Pancreas (tissue), 10 donors: Measurements from ENCODE around the gene TLR2. TPM values are rescaled to one million over a fixed set of nuclear protein-coding genes. Genes with fewer than 3 reads are reported as not detected.

ENCODE experiments used
- ATAC-seq, 4 donors: fragments of 200-7000 bp; cut with Tn5 transposase; one replicate each; pipeline versions ENCODE4 v1.8.0 to v1.9.1; 2020; ENCODE audit warnings: mild to moderate bottlenecking in 4 of 4, moderate library complexity in 4 of 4
- DNase-seq, 6 donors: peaks; one replicate each; pipeline ENCODE4 v3.0.0-alpha.2; 2020
- FAIRE-seq: peaks from 2 replicates; lab custom pipeline; 2012; peaks lifted over from hg19 to GRCh38; lab: Jason Lieb, UNC
- H3K27ac ChIP-seq, 4 donors: fragments of 200-600 bp; sonication (generic); 1 replicate in 3 of 4; 2 replicates in 1 of 4; pipeline versions ENCODE4 v1.5.0 to v1.8.0; 2020
- H3K27me3 ChIP-seq, 4 donors: fragments of 200-600 bp; one replicate each; pipeline ENCODE4 v1.8.0; 2021
- H3K36me3 ChIP-seq, 3 donors: fragments of 200-600 bp; sonication (generic) in 1 of 3; one replicate each; pipeline versions ENCODE4 v1.5.0 to v1.8.0; 2020 to 2021
- H3K4me1 ChIP-seq, 3 donors: fragments of 200-600 bp; one replicate each; pipeline ENCODE4 v1.8.0; 2021
- H3K4me3 ChIP-seq, 4 donors: fragments of 200-600 bp; sonication (generic) in 2 of 4; one replicate each; pipeline versions ENCODE4 v1.5.0 to v1.8.0; 2020 to 2021
- H3K9me3 ChIP-seq, 4 donors: fragments of 200-600 bp; one replicate each; pipeline ENCODE4 v1.8.0; 2021
- CTCF ChIP-seq, 4 donors: fragments of 200-600 bp; sonication (generic) in 3 of 4; IDR thresholded peaks; one replicate each; pipeline versions ENCODE4 v1.5.0 to v1.8.0; 2021; ENCODE audit warnings: antibody characterized with exemption in 4 of 4
- WGBS, 2 donors: extraction: QIAGEN DNeasy Blood & Tissue Kit; methylation state at CpG; one replicate each; pipeline ENCODE4 v1.1.7; 2013; 5-methylcytosine and 5-hydroxymethylcytosine counted together
- intact Hi-C, 3 donors: fragments of 100-400 bp; cut with DNase I; formaldehyde crosslinking; loops; one replicate each; pipeline versions ENCODE4 v1.11.1 to v1.14.2; 2022
- polyA plus RNA-seq, 2 donors: library from polyadenylated mRNA; stranded (reverse); fragments of 200-250 nt; gene quantifications; one replicate each; pipeline ENCODE4 v1.2.3, GENCODE V29; 2013
- total RNA-seq, 6 donors: library from RNA; stranded (reverse); fragmentation: NEBNext Ultra II Directional in 4 of 6; extraction: Animal tissue kit (Norgen Biotek cat#: 25700) in 4 of 6; gene quantifications; one replicate each; pipeline versions ENCODE4 v1.2.1 to v1.2.4, GENCODE V29; 2021 to 2023
- donor health status: healthy with polysubstance abuse.
- donor health status: DM: no; HTN: no; CAD: no; lungs with moderate emphysema.
- donor health status: DM: no; HTN: no; CAD: no.
- donor health status: control.
- donor health status: control.
- donor health status: Bipolar disorder and iron deficiency.
- donor health status: DM: yes; HTN: yes; CAD: no.
- donor health status: DM: no; HTN: no; CAD: no.
- donor health status: DM: no; HTN: no; CAD: no.
- donor health status: DM: yes; HTN: yes; CAD: no.

Gene TLR2
- total and polyA plus RNA-seq, 8 donors = 2.3 to 23.9 (median 3.5) TPM

- 58 to 66% methylated on average over 2 of the region's 2 CpGs for WGBS, 2 donors
- Histone ChIP-seq H3K27me3 (no peaks in the 10 kb centered on the region), H3K4me1 (no peaks in the 10 kb centered on the region), H3K9me3 (no peaks in the 10 kb centered on the region), H3K36me3 (no peaks in the 10 kb centered on the region), H3K4me3 (no peak overlapping the region), H3K27ac (no peak overlapping the region)
- intact Hi-C loops = no loop called here
- TF ChIP-seq CTCF (IDR thresholded peaks at IDR 0.05) = no peak
- FAIRE-seq = no peak
- DNase-seq = no peak
- ATAC-seq = no peak
These were observed 57.5 kb downstream of the TLR2 start for GRCh38 chr4:153741541-153741940.

DNA sequence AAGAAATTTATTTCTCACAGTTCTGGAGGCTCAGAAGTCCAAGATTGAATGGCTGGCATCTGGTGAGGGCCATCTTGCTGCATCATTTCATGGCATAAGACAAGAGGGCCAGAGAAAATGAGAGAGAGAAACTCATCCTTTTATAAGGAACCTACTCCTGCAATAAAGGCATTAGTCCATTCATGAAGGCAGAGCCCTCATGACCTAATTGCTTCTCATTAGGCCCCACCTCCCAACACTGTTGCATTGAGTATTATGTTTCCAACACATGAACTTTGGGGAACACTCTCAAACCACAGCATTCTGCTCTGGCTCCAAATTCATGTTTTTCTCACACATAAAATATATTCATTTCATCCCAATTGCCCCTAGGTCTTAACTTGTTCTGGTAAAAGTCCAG, 61.6 kb downstream of the TLR2 start:
- no peaks in the 10 kb centered on the region for H3K9me3 ChIP-seq
- no peaks in the 10 kb centered on the region for H3K36me3 ChIP-seq
- no peak overlapping the region for H3K4me3 ChIP-seq
- no peaks in the 10 kb centered on the region for H3K4me1 ChIP-seq
- H3K27me3 ChIP-seq = no peaks in the 10 kb centered on the region
- DNase-seq (no peak), ATAC-seq (no peak), FAIRE-seq (no peak)
- no peak overlapping the region for H3K27ac ChIP-seq
- TF ChIP-seq CTCF (IDR thresholded peaks at IDR 0.05) = no peak
- intact Hi-C loops = no loop called here

GRCh38 chr4:153747406-153747955, 63.4 kb downstream of the TLR2 start:
- intact Hi-C loops = no loop called here

DNA sequence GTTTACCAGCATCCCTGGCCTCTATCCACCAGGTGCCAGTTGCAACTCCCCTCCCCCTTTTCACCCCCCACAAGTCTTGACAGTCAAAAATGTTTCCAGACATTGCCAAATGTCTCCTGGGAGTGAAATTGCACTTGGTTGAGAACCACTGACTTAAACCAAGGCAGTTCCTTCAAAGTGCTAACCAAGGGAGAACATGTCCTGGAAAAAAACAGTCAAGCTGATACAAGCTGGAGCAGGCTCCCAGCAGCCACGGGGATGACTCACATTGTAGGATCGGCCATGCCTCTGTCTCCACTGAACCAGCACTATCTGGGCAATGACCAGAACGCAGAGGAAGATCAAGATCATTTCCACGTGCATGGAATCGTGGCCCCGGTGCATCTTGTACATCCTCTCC, 64.3 kb downstream of the TLR2 start:
- Histone ChIP-seq H3K27me3 (no peaks in the 10 kb centered on the region), H3K27ac (no peak overlapping the region), H3K36me3 (no peaks in the 10 kb centered on the region), H3K4me1 (no peaks in the 10 kb centered on the region), H3K9me3 (no peaks in the 10 kb centered on the region), H3K4me3 (no peak overlapping the region)
- DNase-seq (no peak), ATAC-seq (peak in 3 of 4 donors; percentile 53 to 82 (median 64)), FAIRE-seq (no peak)
- 63 to 72% methylated on average over 6 of the region's 6 CpGs for WGBS, 2 donors
- intact Hi-C loops = no loop called here
- TF ChIP-seq CTCF (IDR thresholded peaks at IDR 0.05) = no peak

More at GRCh38 chr4:153747406-153747955, 63.4 kb downstream of the TLR2 start:
- Histone ChIP-seq H3K9me3 (no peaks in the 10 kb centered on the region), H3K27ac (no peak overlapping the region), H3K36me3 (no peaks in the 10 kb centered on the region), H3K4me1 (no peaks in the 10 kb centered on the region), H3K27me3 (no peaks in the 10 kb centered on the region), H3K4me3 (no peak overlapping the region)
- DNase-seq = no peak
- no peak for FAIRE-seq
- WGBS, 2 donors = 77 to 79% methylated on average over 4 of the region's 4 CpGs
- no peak for TF ChIP-seq CTCF (IDR thresholded peaks at IDR 0.05)
- ATAC-seq = peak in 2 of 4 donors; percentile 14 to 29

DNA sequence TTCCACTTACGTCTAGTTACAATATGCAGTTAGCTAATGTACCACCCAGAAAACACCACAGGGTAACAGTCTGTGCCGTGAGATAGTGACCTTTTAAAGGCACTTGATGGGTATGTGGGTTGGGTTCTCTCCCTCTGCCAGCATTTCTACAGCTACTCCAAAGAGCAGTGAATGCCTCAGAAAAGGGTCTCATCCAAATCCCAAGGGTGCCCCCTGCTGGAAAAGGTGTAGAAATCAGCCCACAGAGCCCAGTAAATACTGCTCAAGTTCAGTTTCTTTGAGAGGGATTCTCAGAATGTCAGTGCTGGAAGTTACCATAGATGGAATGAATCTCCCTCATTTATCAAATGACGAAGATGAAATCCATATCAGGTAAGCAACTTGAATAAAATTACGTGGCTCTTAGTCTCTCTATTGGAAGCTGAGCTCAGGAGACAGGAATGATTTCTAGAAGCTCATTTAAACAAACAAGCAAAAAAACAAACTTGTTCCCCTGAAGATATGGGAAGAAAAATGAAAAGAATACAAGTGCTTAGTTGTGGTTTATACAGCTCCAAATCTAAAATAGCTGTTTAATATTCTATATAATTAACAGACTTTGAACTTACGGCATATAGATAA, 66.2 kb downstream of the TLR2 start:
- ATAC-seq (peak; percentile 55 to 95 (median 88)), FAIRE-seq (no peak), DNase-seq (peak in 4 of 6 donors; percentile 27 to 64 (median 45))
- WGBS, 2 donors = 31 to 36% methylated on average over 5 of the region's 5 CpGs
- TF ChIP-seq CTCF (IDR thresholded peaks at IDR 0.05) = peak in 3 of 4 donors; percentile 35 to 59 (median 54)
- no peak overlapping the region for H3K4me3 ChIP-seq
- H3K9me3 ChIP-seq = no peaks in the 10 kb centered on the region
- intact Hi-C loops = loop anchor here in 1 of 3 donors (10.0 kb wide), 1 partner anchor 116 kb away; no protein-coding TSS in a partner anchor
- H3K27me3 ChIP-seq = no peaks in the 10 kb centered on the region
- no peaks in the 10 kb centered on the region for H3K36me3 ChIP-seq
- no peak overlapping the region for H3K27ac ChIP-seq
- no peaks in the 10 kb centered on the region for H3K4me1 ChIP-seq
